Measurements from ENCODE around the gene CHRNA5.

CHRNA5 gene

DNA sequence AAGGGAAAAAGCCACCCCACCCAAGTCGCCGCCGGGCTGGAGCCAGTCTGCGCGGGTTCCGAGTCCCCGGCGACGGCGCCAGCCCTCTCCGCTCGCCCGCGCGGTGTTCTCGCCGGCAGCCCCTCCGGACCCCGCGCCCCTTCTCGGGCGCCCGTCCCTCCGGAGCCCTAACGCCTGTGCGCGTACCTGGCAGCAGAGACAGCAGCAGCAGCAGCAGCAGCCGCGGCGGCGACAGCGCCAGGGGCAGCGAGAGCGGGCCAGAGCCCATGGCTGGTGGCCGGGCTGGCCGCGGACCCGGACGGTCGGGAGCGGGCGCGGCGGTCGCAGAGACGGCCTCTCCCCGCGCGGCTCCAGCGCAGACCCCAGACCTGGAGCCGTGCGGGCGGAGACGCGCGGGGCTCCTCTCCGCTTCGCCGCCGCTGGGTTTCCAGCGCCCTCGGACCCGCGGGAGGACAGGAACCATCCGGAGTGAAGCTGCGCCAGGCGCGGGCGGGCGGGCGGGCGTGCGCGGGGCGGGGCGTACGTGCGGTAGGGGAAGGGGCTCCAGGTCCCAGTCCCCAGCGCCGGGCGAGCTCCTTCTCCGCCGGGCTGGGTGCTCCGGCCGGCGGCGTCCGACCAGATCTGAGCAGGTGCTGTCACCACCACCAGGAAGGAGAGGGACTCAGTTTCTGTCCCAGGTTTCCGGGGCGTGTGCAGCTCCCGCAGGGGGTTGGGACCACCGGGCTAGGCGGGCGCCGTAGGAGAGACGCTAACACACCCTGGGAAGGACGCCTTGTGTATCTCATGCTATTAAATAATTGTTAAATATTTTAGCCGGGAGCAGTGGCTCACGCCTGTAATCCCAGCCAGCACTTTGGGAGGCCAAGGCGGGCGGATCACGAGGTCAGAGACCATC, 55.5 kb downstream of the CHRNA5 start, which contains the start of gene CHRNA3:
Gene CHRNA3, minus strand, starts transcription at position 470 of the 895 bp plus-strand sequence. Its CDS starts 202 bp downstream, at position 268.
- DNase-seq: no peak

DNA sequence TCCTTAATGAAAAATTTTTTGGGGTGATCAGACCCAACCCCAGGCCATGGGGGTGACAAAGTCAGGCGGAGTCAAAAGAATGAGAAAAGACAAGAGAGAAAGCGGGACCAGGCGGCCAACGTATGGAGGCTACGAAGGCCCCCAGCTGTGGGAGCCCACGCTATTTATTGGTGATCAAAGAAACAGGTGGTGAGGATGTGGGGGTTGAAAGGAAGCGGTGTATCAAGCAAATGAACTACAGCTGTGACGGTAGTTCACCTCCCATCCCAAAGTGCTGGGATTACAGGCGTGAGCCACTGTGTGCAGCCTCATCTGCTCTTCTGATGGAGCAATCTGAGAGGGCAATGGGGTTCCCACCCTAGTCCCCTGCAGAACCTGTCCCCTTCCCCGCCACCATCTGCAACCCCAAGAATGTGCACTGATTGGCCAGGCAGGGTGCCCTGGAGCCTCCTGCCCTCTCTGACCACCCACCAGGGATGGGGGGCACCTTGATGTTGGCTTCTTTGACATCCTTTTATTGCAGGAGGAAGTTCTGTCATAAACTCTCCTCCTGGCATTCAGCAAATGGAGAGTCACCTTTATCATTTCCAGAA, 56.6 kb downstream of the CHRNA5 start:
- no peak for DNase-seq

DNA sequence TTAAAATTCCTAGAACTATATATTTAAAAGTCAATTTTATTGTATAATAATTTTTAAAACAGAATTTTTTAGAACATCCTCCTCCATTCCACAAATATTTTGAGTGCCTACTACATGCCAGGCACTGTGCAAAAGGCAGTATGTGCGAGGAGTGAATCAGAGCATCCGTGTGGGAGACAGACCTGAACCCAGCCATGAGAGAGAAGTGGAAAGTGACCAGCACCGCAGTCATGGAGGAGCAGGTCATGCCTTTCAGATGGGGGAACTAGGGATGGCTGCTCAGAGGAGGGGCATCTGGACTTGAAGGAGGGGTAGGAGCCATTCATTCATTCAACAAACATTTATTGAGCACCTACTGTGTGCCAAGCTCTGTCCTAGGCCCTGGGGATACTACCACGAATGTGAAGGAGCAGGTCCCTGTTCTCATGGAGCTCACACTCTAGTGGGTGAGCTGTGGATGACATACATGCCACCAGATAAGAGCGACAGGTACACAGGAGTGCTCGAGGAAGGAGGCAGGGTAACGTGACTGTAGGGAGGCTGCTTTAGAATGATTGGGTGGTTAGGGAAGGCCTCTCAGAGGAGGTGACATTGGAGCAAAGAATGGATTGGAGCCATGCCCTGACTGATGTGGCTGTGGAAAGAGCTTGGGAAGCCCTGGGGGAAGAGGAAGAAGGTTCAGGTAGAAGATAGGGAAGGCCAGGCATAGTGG, 58.6 kb downstream of the CHRNA5 start:
- no peak for DNase-seq

DNA sequence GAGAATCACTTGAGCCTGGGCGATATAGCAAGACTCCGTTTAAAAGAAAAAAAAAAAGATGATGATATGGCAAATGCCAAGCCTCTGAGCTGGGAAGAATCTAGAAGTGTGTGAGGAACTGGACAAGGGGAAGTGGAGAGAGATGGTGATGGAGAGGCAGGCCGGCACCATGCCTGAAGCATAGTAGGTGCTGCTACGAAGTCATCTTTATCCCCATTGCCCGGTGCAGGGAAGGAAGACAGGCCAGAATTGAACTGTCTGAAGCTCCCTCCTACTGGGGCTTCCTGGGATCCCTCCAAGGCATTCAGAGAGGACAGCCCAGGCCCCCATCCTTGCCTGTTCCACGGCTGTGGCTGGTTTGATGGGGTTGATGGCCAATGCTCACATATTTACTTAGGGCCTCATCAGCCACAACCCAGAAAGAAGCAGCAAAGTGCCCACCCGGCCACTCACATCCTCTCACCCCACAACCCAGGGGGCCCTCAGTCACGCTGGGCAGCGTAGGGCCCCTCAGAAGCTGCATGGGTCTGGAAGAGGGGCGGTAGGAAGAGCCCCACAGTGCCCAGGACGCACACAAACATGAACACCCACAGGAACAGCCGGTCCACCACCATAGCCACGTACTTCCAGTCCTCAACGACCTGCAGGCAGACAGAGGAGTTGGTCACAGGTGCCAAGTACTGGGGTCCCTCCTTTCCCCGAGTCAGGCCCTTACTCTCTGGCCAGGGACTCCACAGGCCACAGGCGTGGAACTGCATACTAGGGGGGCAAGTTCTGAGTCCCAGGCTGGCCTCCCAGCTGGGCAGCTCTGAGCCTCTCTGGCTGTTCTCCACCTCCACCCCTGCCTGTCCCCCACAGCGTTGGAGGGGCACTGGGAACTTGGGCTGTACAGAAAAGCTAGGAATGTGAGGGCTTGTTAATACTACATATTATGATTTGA, 59.6 kb downstream of the CHRNA5 start:
- no peak for DNase-seq

DNA sequence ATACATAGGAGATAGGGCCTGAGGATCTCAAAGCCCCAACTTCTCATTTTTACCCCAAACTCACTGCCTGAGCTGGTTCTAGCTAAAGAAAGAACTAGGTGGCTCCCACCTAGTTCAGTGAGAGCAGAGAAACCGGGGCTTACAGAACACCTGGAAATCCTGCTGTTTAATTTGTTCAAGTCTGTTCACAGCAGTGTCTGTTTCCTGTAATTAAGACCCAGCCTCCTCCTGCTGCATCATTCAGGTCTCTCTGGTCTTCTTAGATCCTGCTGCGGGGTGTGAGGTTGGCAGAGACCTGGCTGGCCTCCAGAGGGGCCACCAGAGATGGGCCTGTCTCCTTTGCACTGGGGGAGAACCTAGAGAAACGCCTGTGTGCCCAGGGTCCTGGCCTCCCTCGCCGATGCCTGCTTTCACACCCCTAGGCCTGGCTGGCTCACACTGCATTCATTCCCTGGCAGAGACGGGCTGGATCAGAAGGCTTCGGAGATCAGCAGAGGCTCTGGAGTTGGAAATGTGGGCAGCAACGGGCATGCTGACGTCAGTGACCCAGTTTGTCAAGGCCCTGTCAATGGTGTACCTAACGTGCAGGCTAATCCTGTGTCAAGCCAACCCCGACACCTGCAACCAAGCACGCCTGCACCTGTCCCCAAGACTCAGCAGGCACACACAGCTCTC, 60.4 kb downstream of the CHRNA5 start:
- DNase-seq: peak; percentile 74

DNA sequence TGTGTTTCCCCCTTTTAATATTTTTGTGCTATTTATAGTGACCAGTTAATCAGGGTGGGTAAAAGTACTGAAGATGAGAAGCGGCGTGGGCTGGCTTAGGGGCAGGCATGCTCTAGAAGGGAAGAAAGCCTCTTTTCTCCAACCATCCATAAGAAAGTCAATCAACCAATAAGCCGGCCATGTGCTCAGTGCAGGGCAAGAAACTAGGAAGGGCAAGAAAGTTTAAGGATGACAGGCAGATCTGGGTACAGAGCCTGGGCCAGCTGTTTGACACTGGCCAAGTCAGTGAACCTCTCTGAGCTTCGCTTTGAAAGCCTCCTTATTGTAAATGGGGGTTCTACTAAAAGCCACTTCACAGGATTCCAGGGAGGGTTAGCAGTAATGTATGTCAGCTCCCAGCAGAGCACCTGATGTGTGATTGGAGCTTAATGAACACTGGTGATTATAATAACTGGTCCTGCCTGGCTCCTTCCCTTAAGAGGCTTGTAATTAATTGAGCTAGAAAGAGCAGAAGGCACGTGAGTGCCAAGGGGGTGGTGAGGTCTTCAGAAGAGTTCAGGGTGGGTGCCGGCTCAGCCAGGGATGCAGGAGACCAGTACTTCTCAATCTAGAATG, 61.2 kb downstream of the CHRNA5 start:
- no peak for DNase-seq

DNA sequence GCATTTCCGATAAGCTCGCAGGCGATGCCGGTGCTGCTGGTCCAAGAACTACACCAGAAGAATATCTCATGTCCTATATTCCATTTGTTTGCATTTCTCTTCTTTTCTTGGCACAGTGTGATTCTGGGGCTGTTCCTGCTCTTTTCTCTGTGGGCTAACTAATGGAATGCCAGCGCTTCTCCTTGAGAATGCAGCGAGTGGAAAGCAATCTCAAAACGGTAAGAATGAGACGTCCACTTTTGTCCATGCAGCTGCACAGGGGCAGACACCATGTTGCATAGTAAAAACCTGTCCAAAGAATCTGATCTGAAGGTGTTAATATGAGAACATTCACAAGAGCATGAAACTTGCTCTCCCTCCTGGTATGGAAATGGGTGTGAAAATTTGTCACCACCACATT, 62.0 kb downstream of the CHRNA5 start:
- DNase-seq: no peak

DNA sequence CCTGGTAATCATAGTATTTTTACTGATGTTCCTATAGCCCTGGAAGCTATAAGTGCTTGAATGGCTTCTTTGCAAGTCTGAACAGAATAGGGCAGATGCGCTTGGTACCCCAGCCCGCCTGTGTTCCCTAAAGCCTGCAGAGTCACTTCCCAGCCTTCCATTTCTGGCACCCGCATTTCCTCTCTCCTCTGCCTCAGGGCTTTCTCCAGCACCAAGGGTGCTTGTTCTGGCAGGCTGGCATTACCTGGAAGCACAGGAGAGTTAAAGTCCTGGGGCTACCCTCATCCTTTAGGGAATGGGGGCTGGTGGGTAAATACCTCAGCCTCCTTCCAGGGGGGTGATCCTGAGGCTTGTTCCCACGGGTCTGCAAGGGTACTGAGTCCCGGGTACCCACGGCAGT, 62.9 kb downstream of the CHRNA5 start:
- no peak for DNase-seq

DNA sequence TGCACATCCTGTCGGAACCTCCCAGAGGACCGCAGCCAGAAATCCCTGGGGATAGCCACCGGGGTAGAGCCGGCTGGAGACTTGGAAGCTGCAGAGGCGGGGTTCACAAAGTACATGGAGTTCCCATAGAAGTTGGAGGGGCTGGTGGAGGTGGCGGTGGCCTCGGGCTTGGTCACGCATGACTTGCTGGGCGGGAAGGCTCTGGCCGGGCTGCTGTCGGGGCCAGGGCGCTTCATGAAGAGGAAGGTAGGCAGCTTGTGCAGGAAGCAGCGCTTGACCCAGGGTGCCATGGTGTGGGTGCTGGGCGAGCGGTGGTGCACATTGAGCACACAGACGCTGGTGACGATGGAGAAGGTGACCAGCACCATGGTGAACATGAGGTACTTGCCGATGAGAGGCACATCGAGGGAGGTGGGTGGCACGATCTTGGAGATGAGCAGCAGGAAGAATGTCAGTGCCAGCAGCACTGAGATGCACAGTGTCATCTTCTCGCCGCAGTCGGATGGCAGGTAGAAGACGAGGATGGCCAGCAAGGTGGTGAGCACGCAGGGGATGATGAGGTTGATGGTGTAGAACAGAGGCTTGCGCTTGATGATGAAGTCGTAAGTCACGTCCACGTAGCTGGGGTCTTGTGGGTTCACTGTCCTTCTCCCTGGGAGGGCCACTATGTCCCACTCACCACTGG, 63.9 kb downstream of the CHRNA5 start:
- no peak for DNase-seq

DNA sequence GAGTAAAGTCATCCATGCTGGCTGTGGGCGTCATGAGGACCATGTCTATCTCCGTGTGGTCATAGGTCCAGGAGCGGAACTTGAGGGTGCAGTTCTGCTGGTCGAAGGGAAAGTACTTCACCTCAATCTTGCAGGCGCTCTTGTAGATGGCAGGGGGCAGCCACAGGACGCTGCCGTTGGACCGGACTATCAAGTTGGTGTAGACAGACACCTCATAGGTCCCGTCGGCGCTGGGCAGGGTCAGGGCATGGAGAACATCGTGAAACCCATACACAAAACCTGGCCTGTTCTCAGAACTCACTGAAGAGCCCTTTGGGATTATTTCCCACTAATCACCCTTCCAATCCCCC, 64.4 kb downstream of the CHRNA5 start:
- no peak for DNase-seq

DNA sequence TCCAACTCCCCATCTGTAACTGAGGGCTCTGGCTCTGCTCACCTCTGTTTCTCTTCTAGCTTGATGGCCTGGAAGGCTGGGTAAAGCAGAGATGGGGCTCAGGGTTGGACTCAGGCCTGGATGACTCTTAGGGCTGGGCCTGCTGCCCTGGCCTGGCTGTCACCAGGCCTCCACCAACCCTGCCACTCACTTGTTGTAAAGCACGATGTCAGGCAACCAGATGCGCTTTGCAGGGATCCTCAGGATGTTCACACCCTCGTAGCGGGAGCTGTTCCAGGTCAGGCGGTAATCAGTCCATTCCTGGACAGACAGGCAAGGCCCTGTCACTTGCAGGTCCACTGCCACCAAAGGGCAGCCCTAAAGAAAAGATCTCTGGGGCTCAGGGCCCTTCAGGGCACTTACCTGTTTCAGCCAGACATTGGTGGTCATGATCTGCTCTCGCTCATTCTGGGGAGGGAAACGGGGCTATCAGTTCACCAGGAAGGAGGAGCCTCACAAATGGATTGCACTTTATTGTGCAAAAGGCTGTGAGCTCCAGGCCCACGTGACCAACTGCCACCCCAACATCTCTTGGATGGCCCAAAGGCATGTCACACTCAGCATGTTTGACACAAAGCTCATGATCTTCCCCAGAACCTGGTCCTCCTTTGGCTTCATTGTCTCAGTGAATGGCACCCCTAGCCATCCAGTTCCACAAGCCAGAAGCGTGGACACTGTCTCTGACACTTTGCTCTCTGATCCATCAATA, 65.7 kb downstream of the CHRNA5 start:
- DNase-seq: no peak

DNA sequence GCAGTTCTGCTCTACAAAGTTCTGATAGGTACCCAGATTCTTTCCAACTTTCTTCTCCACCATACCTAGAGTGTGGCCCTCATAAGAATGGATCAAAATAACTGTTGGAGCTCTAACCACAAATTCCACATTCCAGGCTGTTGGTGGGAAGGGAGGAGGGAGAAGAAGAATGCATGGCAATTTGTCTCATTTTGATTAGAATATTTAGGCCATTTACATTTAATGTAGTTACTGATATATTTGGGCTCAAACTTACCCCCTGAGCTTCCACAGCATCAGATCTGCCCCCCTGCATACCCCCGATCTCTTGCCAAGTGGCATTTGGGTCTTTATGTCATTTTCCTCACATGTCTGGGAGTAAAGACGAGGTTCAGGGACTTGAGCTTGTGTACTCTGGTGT, 68.0 kb downstream of the CHRNA5 start:
- no peak for DNase-seq

DNA sequence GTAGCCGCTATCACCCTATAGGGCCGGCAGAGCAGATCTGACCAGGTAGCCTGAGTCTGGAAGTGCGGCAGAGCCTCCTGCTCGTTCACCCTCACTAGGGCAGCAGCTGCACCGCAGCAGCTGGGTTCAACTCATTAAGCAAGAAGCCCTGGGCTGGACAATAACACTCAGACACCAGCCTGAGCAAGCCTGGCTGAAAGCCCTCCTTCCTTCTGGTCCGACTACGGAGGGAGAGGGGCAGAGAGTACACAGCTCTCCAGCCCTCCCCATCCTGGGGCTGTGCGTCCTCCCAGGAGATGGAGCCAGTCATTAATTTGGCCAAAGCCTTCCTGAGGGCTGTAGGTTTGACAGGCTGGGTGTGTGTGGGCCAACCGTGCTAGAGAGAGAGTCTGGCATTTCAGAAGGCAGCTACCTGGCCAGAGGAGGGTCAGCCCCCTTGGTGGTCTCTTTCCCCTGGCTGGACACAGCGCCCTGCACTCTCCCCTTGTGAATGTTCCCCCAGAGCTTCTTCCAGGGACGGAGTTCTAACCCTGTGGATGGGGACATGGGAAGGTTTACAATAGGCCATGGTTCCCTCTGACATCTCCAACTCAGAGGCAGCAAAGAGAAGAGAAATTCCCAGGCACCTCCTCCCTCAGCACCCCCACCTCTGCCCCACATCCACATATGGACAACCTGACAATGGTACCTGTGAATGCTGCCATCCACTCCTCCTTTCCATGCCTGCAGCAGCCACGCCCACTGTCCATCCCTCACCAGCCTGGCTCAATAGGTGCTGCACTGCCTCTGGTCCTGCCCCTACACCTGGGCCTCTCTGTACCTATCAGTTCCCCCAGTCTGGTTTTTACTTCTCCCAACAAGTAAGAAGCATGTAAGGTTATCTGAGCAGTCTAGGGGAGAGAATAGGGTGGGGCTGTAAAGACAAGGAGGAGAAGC, 69.2 kb downstream of the CHRNA5 start:
- DNase-seq: no peak

DNA sequence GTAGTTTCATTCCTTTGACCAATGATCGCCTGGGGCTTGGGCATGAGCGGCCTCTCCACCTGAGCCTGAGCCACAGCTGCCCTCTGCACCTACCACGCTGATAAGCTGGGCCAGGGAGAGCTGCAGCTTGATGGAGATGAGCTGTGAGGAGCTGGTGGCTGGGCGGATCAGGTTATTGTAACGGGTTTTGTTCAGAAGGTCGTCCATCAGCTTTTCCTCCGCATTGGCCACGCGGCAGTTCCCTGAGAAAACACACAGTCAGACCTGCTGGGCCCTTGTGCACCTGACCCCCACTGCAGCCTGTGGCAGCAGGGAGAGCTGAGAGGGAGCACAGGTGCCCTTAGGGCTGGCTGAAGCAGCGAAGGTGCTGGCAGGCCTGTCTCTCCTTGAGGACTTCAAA, 70.0 kb downstream of the CHRNA5 start:
- no peak for DNase-seq

DNA sequence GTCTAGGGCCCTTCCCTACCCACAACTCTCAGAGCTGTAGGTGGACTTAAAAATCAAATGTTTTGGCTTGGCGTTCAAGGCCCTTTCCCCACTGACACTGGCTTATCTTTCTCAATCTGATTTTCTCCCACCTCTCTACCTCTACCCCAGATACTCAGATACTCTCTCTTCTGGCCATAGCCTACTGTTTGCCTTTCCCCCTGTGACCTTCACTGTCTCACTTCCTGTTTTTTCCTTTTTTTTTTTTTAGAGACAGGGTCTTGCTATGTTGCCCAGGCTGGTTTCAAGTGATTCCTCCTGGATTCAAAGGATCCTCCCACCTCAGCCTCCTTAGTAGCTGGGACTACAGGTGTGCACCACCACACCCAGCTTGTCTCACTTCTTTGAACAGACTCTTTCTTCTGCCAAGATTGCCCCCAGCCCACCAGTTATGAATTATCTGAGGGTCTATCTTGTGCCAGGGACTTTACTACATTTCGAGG, 71.1 kb downstream of the CHRNA5 start:
- no peak for DNase-seq

DNA sequence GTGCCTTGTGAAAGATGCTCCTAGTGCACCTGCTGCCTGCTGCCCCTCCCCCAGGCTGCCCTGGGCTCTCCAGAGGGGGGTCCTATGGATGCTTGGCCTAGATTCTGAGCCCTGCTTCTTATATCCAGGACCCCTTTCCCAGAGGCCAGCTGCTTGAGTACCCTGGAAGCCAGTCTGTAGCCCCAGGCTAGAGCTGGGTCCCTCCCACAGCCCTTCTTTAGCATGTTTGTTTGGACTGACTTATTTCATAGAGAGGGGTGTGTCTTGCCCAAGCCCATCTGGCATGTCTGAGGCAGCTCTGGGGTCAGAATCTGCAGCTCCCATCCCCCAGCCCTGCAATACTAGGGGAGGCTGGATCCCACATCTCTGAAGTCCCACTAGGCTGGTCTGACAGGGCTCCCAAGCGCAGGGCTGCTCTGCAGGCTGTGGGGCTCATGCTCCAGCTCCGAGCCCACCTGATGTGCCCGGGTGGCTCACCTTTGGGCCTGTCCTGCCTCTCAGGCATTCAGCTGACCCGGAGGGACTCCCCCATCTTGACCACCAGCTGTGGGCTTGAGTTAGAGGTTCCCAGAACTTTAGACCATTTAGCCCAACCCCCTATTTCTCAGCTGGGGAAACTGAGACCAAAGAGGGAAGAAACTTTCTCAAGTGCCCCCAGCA, 72.6 kb downstream of the CHRNA5 start:
- DNase-seq: no peak

DNA sequence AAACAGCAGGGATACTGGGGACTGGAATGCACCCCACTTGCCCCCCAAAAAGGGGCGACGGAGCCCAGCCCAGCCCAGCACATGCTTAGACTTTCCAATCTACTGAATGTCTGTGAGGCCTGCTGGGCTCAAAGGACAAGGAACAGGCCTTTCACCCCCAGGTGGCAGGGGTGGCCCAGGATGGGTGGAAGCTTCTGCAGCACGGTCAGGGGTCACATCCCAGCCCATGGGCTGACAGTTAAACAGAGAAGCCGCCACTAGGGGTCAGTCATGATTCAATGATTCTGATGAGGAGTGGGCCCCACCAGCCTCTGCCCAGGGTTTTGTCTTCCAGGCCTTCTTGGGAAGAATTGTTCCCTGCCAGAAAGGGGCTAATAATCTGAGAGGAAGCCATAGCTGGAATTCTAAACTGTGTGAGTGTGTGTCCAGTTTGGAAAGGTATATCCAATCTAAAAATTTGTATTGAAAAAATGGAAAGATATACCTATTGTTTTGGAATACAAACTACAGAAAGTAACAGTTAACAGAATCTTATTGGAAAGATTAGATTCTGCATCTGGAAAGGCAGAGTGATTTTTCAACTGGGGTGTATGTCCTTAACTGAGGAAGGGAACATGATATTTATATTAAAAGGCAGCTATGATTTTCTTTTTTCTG, 73.5 kb downstream of the CHRNA5 start:
- peak; percentile 1 for DNase-seq
